Upper lobe of right lung (tissue), 1 donor: ENCODE results near the gene C16orf90. TPM values are rescaled to one million over a fixed set of nuclear protein-coding genes. Genes with fewer than 3 reads are reported as not detected.

Experiments
- ATAC-seq: fragments of 200-7000 bp; cut with Tn5 transposase; one replicate; pipeline ENCODE4 v1.9.1; 2020; ENCODE audit warnings: mild to moderate bottlenecking, moderate library complexity
- DNase-seq: peaks from one replicate; pipeline ENCODE4 v3.0.0-alpha.2; 2020
- H3K27ac ChIP-seq: fragments of 200-600 bp; one replicate; pipeline ENCODE4 v1.8.0; 2022
- H3K27me3 ChIP-seq: fragments of 200-600 bp; one replicate; pipeline ENCODE4 v1.8.0; 2022; ENCODE audit warnings: mild to moderate bottlenecking
- H3K36me3 ChIP-seq: fragments of 200-600 bp; one replicate; pipeline ENCODE4 v1.8.0; 2022
- H3K4me1 ChIP-seq: fragments of 200-600 bp; one replicate; pipeline ENCODE4 v1.8.0; 2022
- H3K4me3 ChIP-seq: fragments of 200-600 bp; one replicate; pipeline ENCODE4 v1.8.0; 2022; ENCODE audit warnings: mild to moderate bottlenecking
- H3K9me3 ChIP-seq: fragments of 200-600 bp; one replicate; pipeline ENCODE4 v1.8.0; 2022
- CTCF ChIP-seq: fragments of 200-600 bp; IDR thresholded peaks from one replicate; pipeline ENCODE4 v1.8.0; 2022; ENCODE audit warnings: antibody characterized with exemption
- intact Hi-C: fragments of 100-400 bp; cut with DNase I; formaldehyde crosslinking; loops from one replicate; pipeline ENCODE4 v1.11.0; 2022
- total RNA-seq: library from RNA; stranded (reverse); fragmentation: NEBNext Ultra II Directional; extraction: Animal tissue kit (Norgen Biotek cat#: 25700); gene quantifications from one replicate; pipeline ENCODE4 v1.2.1, GENCODE V29; 2021
- donor health status: DM: no; HTN: yes; CAD: no; lungs with severe emphysema.

C16orf90 gene
- total RNA-seq, 1 donor from 2014 or later = not detected

- Histone ChIP-seq H3K4me3 (no peak overlapping the region), H3K27ac (no peak overlapping the region), H3K4me1 (no peaks in the 10 kb centered on the region), H3K27me3 (no peaks in the 10 kb centered on the region), H3K9me3 (no peaks in the 10 kb centered on the region), H3K36me3 (peaks cover 56% of the 10 kb centered on the region)
- intact Hi-C loops = no loop called here
- DNase-seq = no peak
- ATAC-seq = no peak
- no peak for TF ChIP-seq CTCF
Measured at GRCh38 chr16:3485821-3486505, 9.3 kb downstream of the C16orf90 start.

- intact Hi-C loops = no loop called here
- Histone ChIP-seq H3K27me3 (no peaks in the 10 kb centered on the region), H3K4me3 (no peak overlapping the region), H3K27ac (no peak overlapping the region), H3K36me3 (peaks cover 62% of the 10 kb centered on the region), H3K4me1 (no peaks in the 10 kb centered on the region), H3K9me3 (no peaks in the 10 kb centered on the region)
- ATAC-seq = no peak
- no peak for TF ChIP-seq CTCF
- no peak for DNase-seq
Measured at GRCh38 chr16:3485097-3485745, 10.1 kb downstream of the C16orf90 start.

DNA sequence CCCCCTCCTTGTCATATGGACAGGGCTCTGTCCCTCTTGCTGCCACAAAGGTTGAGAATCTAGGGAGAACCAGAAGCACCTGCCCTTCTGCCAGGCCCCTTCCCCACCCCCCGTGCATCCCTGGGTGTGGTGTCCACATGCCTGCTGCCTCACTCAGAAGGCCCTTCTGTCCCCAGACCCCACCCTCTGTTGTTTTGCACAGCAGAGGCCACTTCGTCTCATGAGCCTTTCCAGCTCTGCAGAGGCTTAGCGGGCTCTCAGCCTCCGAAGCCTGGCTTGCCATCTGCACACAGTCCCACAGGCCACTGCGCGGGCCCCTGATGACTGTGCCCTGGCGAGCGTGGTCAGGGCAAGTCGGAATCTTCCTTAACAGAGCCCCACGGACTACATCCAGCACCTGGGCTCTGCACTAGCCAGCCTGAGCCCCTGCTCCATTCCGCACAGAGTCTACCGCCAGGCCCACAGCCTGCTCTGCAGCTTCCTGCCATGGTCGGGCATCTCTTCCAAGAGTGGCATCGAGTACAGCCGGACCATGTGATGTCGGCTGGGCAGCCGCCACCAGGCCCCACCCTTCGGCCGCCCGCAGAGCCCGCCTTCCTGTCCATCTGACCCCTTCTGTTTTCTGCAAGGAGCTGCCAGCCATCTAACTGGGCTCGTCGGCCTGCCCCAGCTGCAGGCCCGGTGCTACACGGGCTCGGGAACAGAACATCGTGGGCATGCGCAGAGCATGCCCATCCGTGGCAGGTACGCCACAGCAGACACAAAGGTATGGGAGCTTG is 10.8 kb downstream of the C16orf90 start:
- H3K4me3 ChIP-seq = no peak overlapping the region
- no peaks in the 10 kb centered on the region for H3K9me3 ChIP-seq
- TF ChIP-seq CTCF = no peak
- H3K36me3 ChIP-seq = peaks cover 68% of the 10 kb centered on the region
- ATAC-seq = no peak
- DNase-seq = no peak
- no peaks in the 10 kb centered on the region for H3K4me1 ChIP-seq
- no peaks in the 10 kb centered on the region for H3K27me3 ChIP-seq
- intact Hi-C loops = no loop called here
- H3K27ac ChIP-seq = no peak overlapping the region

DNA sequence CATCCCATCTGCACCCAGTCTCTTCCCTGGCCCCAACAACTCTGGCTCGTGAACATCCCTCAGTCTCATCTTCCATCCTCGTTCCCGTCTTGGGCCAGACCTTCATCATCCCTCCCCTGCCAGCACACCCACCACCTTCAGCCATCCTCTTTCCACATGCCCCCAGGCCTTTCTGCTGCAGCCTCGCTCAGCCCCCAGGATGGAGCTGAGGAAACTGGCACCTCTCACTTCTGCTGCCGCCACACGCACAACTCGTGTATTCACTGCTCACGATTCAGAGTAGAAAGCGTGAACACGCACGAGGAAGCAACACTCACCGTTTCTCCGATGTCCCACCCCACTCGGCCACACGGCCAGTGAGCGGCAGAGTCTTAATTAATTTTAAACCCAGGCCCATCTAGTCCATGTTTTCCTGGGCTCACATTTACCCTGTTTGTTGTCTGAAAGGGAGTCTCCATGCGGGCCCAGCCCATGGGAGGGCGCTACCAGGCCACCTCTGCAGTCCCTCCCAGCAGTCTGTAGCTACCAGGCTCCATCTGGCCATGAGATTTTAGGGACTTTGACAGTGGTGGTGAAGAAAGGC is 12.5 kb downstream of the C16orf90 start:
- intact Hi-C loops = no loop called here
- DNase-seq = no peak

More for the DNA sequence above, 12.5 kb downstream of the C16orf90 start:
- no peak for TF ChIP-seq CTCF
- Histone ChIP-seq H3K27ac (no peak overlapping the region), H3K9me3 (no peaks in the 10 kb centered on the region), H3K4me3 (no peak overlapping the region), H3K27me3 (no peaks in the 10 kb centered on the region), H3K36me3 (peaks cover 75% of the 10 kb centered on the region), H3K4me1 (no peaks in the 10 kb centered on the region)
- ATAC-seq = no peak
